Loucy (cell line): ENCODE results near the gene SCYGR6.

Experiments used
- H2AFZ ChIP-seq: fragments of 200-600 bp; sonication (generic); 2 replicates; pipeline ENCODE4 v1.6.0; 2016; ENCODE audit warnings: antibody characterized with exemption, mild to moderate bottlenecking, low read length, moderate library complexity
- H3F3A ChIP-seq: fragments of 200-600 bp; 2 replicates; pipeline ENCODE4 v1.6.0; 2016; ENCODE audit warnings: antibody characterized with exemption, low read depth, mild to moderate bottlenecking
- H3K27me3 ChIP-seq: fragments of 200-600 bp; sonication (generic); 2 replicates; pipeline ENCODE4 v1.6.1; 2014; ENCODE audit warnings: low read length, mild to moderate bottlenecking; ENCODE audit not compliant: insufficient read depth, poor library complexity, severe bottlenecking
- H3K36me3 ChIP-seq: fragments of 200-600 bp; sonication (generic); 2 replicates; pipeline ENCODE4 v1.6.1; 2016; ENCODE audit warnings: low read length; ENCODE audit not compliant: insufficient read depth
- H3K4me1 ChIP-seq: fragments of 200-600 bp; sonication (generic); 2 replicates; pipeline ENCODE4 v1.5.1; 2014; ENCODE audit warnings: low read length, mild to moderate bottlenecking; ENCODE audit not compliant: insufficient read depth, poor library complexity, severe bottlenecking
- H3K4me2 ChIP-seq: fragments of 200-600 bp; sonication (generic); 2 replicates; pipeline ENCODE4 v1.6.0; 2014; ENCODE audit warnings: antibody characterized with exemption, low read length, low read depth, mild to moderate bottlenecking; ENCODE audit not compliant: poor library complexity, severe bottlenecking
- H3K4me3 ChIP-seq: fragments of 200-600 bp; sonication (generic); 2 replicates; pipeline ENCODE4 v1.5.1; 2014; ENCODE audit warnings: low read length, mild to moderate bottlenecking, mixed read lengths; ENCODE audit not compliant: poor library complexity, severe bottlenecking
- H3K79me2 ChIP-seq: fragments of 200-600 bp; sonication (generic); 2 replicates; pipeline ENCODE4 v1.6.1; 2014; ENCODE audit warnings: low read length; ENCODE audit not compliant: insufficient read depth
- H3K9ac ChIP-seq: fragments of 200-600 bp; sonication (generic); 2 replicates; pipeline ENCODE4 v1.6.0; 2014; ENCODE audit warnings: mild to moderate bottlenecking, low read depth, low read length, moderate library complexity; ENCODE audit not compliant: poor library complexity, severe bottlenecking
- H3K9me2 ChIP-seq: fragments of 200-600 bp; sonication (generic); replicated peaks from 2 replicates; pipeline ENCODE4 v1.6.1; 2016; ENCODE audit warnings: low read depth, low read length, mixed read lengths
- H3K9me3 ChIP-seq: fragments of 200-600 bp; sonication (generic); 2 replicates; pipeline ENCODE4 v1.6.1; 2014; ENCODE audit warnings: mild to moderate bottlenecking, antibody characterized with exemption, low read length, low read depth; ENCODE audit not compliant: insufficient read depth
- H4K20me1 ChIP-seq: fragments of 200-600 bp; sonication (generic); 2 replicates; pipeline ENCODE4 v1.6.0; 2014; ENCODE audit warnings: antibody characterized with exemption, low read length, mild to moderate bottlenecking; ENCODE audit not compliant: insufficient read depth, poor library complexity, severe bottlenecking
- CTCF ChIP-seq: fragments of 200-600 bp; sonication (generic); conservative IDR thresholded peaks from 2 replicates; pipeline ENCODE4 v1.5.1; 2014; ENCODE audit warnings: mild to moderate bottlenecking, antibody characterized with exemption, low read length
- EZH2phosphoT487 ChIP-seq: fragments of 200-600 bp; IDR thresholded peaks from 2 replicates; pipeline ENCODE4 v1.6.1; 2018; ENCODE audit warnings: antibody characterized with exemption, mild to moderate bottlenecking, moderate library complexity, borderline replicate concordance

SCYGR6 gene

DNA sequence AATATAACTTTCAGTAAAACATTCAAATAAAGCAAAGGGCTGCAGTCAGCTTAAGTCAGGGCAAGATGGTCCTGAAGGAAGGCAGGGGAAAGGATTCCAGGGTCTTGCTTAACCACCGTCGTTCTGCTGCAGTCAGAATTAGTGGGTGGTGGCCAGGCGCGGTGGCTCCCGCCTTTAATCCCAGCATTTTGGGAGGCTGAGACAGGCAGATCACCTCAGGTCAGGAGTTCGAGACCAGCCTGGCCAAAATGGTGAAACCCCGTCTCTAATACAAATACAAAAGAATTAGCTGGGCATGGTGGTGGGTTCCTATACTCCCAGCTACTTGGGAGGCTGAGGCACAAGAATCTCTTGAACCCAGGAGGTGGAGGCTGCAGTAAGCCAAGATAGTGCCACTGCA, 13.6 kb downstream of the SCYGR6 start:
- Histone ChIP-seq H3K4me3 (no peak overlapping the region), H3K9ac (no peak overlapping the region), H3K36me3 (no peaks in the 10 kb centered on the region), H3K9me2 (no peaks in the 10 kb centered on the region), H3K27me3 (no peaks in the 10 kb centered on the region), H4K20me1 (no peaks in the 10 kb centered on the region), H2AFZ (no peak overlapping the region), H3K79me2 (no peaks in the 10 kb centered on the region), H3K4me2 (no peak overlapping the region), H3F3A (no peaks in the 10 kb centered on the region), H3K4me1 (no peaks in the 10 kb centered on the region), H3K9me3 (no peaks in the 10 kb centered on the region)
- TF ChIP-seq EZH2phosphoT487 (no peak), CTCF (no peak)

GRCh38 chr2:227707390-227707789, 17.2 kb downstream of the SCYGR6 start:
- Histone ChIP-seq H3K9ac (no peak overlapping the region), H3F3A (no peaks in the 10 kb centered on the region), H3K4me2 (no peak overlapping the region), H4K20me1 (no peaks in the 10 kb centered on the region), H3K79me2 (no peaks in the 10 kb centered on the region), H2AFZ (no peak overlapping the region), H3K9me2 (no peaks in the 10 kb centered on the region), H3K27me3 (no peaks in the 10 kb centered on the region), H3K4me1 (no peaks in the 10 kb centered on the region), H3K9me3 (no peaks in the 10 kb centered on the region), H3K36me3 (no peaks in the 10 kb centered on the region), H3K4me3 (no peak overlapping the region)
- TF ChIP-seq EZH2phosphoT487: no peak
- no peak for TF ChIP-seq CTCF

GRCh38 chr2:227706859-227707258, 17.7 kb downstream of the SCYGR6 start:
- Histone ChIP-seq H2AFZ (no peak overlapping the region), H3K9me3 (no peaks in the 10 kb centered on the region), H3K4me1 (no peaks in the 10 kb centered on the region), H3F3A (no peaks in the 10 kb centered on the region), H3K4me3 (no peak overlapping the region), H3K9me2 (no peaks in the 10 kb centered on the region), H3K36me3 (no peaks in the 10 kb centered on the region), H3K4me2 (no peak overlapping the region), H3K79me2 (no peaks in the 10 kb centered on the region), H3K27me3 (no peaks in the 10 kb centered on the region), H4K20me1 (no peaks in the 10 kb centered on the region), H3K9ac (no peak overlapping the region)
- TF ChIP-seq EZH2phosphoT487: no peak
- TF ChIP-seq CTCF: no peak
